HG03457 (cell line): ENCODE measurements around the gene TEFM.
"Not testable (repeated sequence)": the region's sequence is repeated elsewhere in the genome, so short reads cannot be mapped to it uniquely, and the experiment has no call there.

Experiments used
- ATAC-seq: cut with Tn5 transposase; IDR thresholded peaks from one replicate; pipeline ENCODE4 v1.9.1; 2021; ENCODE audit warnings: moderate number of reproducible peaks; ENCODE audit not compliant: unreplicated experiment

Gene TEFM

GRCh38 chr17:30906101-30906911, at the start of gene TEFM:
Gene TEFM (minus strand): TSS chr17:30906238. CDS start chr17:30906198, 40 bp downstream.
- peak; percentile 66 for ATAC-seq

GRCh38 chr17:30954046-30954830, 48.2 kb upstream of the TEFM start:
- no peak for ATAC-seq

GRCh38 chr17:30952638-30953393, 46.8 kb upstream of the TEFM start:
- ATAC-seq, result no peak

GRCh38 chr17:30950669-30951399, 44.8 kb upstream of the TEFM start:
- no peak for ATAC-seq

- no peak for ATAC-seq
Observed at GRCh38 chr17:30950189-30950588, 44.2 kb upstream of the TEFM start.

GRCh38 chr17:30947796-30948195, 41.8 kb upstream of the TEFM start:
- no peak for ATAC-seq

- no peak for ATAC-seq
Observed at GRCh38 chr17:30942308-30943079, 36.5 kb upstream of the TEFM start.

- ATAC-seq, result no peak
Observed at GRCh38 chr17:30939051-30939689, 33.1 kb upstream of the TEFM start.

GRCh38 chr17:30933966-30934365, 27.9 kb upstream of the TEFM start:
- ATAC-seq, result no peak

GRCh38 chr17:30931582-30931981, 25.5 kb upstream of the TEFM start:
- not testable (repeated sequence) for ATAC-seq

- no peak for ATAC-seq
Observed at GRCh38 chr17:30930495-30930894, 24.5 kb upstream of the TEFM start.

GRCh38 chr17:30929861-30930260, 23.8 kb upstream of the TEFM start:
- ATAC-seq, result not testable (repeated sequence)

- no peak for ATAC-seq
Observed at GRCh38 chr17:30929081-30929633, 23.1 kb upstream of the TEFM start.

GRCh38 chr17:30928584-30928983, 22.5 kb upstream of the TEFM start:
- ATAC-seq, result no peak

- ATAC-seq, result no peak
Observed at GRCh38 chr17:30927756-30928155, 21.7 kb upstream of the TEFM start.

- no peak for ATAC-seq
Observed at GRCh38 chr17:30926516-30926915, 20.5 kb upstream of the TEFM start.

GRCh38 chr17:30924341-30924740, 18.3 kb upstream of the TEFM start:
- ATAC-seq, result no peak

GRCh38 chr17:30922235-30923030, 16.4 kb upstream of the TEFM start:
- no peak for ATAC-seq
